Bronchial epithelial cell (primary cell): ENCODE measurements around the gene C3orf20. TPM values are rescaled to one million over a fixed set of nuclear protein-coding genes. Genes with fewer than 3 reads are reported as not detected.

ENCODE experiments used
- DNase-seq: peaks from one replicate; pipeline ENCODE4 v3.0.0-alpha.2; 2010; ENCODE audit warnings: low read depth
- FAIRE-seq: peaks from 2 replicates; lab custom pipeline; 2011; peaks lifted over from hg19 to GRCh38; lab: Jason Lieb, UNC
- H3K27me3 ChIP-seq: 2 replicates; pipeline ENCODE4 v1.5.1; 2011; ENCODE audit warnings: low read length; ENCODE audit not compliant: control insufficient read depth, insufficient read depth
- H3K36me3 ChIP-seq: 2 replicates; pipeline ENCODE4 v1.5.1; 2011; ENCODE audit warnings: low read length; ENCODE audit not compliant: control insufficient read depth, insufficient read depth
- H3K4me3 ChIP-seq: 2 replicates; pipeline ENCODE4 v1.5.1; 2011; ENCODE audit warnings: mild to moderate bottlenecking, low read depth, low read length, control low read depth
- CTCF ChIP-seq: IDR thresholded peaks from 2 replicates; pipeline ENCODE4 v1.5.1; 2011; ENCODE audit warnings: mild to moderate bottlenecking, moderate library complexity, low read length, control low read depth, inconsistent platforms; ENCODE audit not compliant: insufficient read depth, severe bottlenecking
- total RNA-seq: library from RNA; depleted of rRNA; stranded (reverse); fragments of >200 nt; gene quantifications from 2 replicates; pipeline ENCODE4 v1.2.1, GENCODE V29; 2014

C3orf20 gene
- total RNA-seq, 1 donor from 2014 or later: under 0.01 TPM

GRCh38 chr3:14631687-14632441 lies 43.1 kb upstream of the C3orf20 start:
- FAIRE-seq: no peak
- Histone ChIP-seq H3K27me3 (no peaks in the 10 kb centered on the region), H3K36me3 (no peaks in the 10 kb centered on the region), H3K4me3 (no peak overlapping the region)
- TF ChIP-seq CTCF: no peak
- DNase-seq: peak; percentile 77

GRCh38 chr3:14632442-14632930 lies 42.5 kb upstream of the C3orf20 start:
- H3K27me3 ChIP-seq: no peaks in the 10 kb centered on the region
- FAIRE-seq (no peak), DNase-seq (no peak)
- H3K4me3 ChIP-seq: no peak overlapping the region
- TF ChIP-seq CTCF: no peak
- H3K36me3 ChIP-seq: no peaks in the 10 kb centered on the region

GRCh38 chr3:14633417-14633816 lies 41.5 kb upstream of the C3orf20 start:
- no peaks in the 10 kb centered on the region for H3K27me3 ChIP-seq
- H3K4me3 ChIP-seq: no peak overlapping the region
- no peak for TF ChIP-seq CTCF
- no peaks in the 10 kb centered on the region for H3K36me3 ChIP-seq
- FAIRE-seq (no peak), DNase-seq (no peak)

GRCh38 chr3:14633819-14634424 lies 41.0 kb upstream of the C3orf20 start:
- DNase-seq (peak; percentile 66), FAIRE-seq (no peak)
- Histone ChIP-seq H3K27me3 (no peaks in the 10 kb centered on the region), H3K36me3 (no peaks in the 10 kb centered on the region), H3K4me3 (no peak overlapping the region)
- peak; percentile 79 for TF ChIP-seq CTCF

- FAIRE-seq: no peak
- peak; percentile 98 for DNase-seq
- H3K4me3 ChIP-seq: no peak overlapping the region
- H3K36me3 ChIP-seq: no peaks in the 10 kb centered on the region
- no peaks in the 10 kb centered on the region for H3K27me3 ChIP-seq
- no peak for TF ChIP-seq CTCF
These were observed 40.1 kb upstream of the C3orf20 start for GRCh38 chr3:14634763-14635400.
